GM19328 (cell line): ENCODE measurements around the gene PGGT1B.

Experiments used
- ATAC-seq: cut with Tn5 transposase; IDR thresholded peaks from one replicate; pipeline ENCODE4 v1.9.1; 2021; ENCODE audit warnings: mild to moderate bottlenecking, moderate library complexity; ENCODE audit not compliant: unreplicated experiment

The PGGT1B gene

DNA sequence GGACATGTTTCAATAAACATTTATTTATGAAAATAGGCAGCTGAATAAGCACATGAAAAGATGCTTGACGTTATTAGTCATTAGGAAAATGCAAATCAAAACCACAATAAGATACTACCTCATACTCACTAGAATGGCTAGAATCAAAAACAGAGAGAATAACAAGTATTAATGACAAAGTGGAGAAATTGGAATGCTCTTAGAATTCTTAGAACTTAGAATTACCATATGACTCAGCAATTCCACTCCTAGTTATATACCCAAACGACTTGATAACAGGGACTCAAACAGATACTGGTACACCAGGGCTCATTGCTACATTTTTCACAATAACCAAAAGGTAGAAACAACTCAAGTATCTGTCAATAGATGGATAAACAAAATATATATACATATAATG is 77.9 kb downstream of the PGGT1B start:
- no peak for ATAC-seq

DNA sequence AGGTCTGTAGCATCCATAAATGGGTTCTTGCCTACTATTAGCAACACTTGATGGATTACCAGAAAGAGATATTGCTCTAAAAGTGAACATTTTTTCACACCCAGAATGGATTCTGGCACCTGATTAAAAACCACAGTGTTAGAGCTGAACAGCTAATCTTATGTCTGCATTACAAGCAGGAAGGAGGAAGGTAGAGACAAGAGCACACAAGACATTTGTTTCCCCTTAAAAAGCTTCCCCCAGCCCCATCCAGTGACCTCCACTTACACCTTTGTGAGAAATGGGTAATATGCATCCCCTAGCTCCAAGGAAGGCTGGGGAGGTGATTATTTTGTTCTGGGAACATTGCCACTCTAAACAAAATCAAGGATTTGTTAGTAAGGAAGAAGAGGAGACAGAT is 80.9 kb downstream of the PGGT1B start:
- ATAC-seq: no peak

DNA sequence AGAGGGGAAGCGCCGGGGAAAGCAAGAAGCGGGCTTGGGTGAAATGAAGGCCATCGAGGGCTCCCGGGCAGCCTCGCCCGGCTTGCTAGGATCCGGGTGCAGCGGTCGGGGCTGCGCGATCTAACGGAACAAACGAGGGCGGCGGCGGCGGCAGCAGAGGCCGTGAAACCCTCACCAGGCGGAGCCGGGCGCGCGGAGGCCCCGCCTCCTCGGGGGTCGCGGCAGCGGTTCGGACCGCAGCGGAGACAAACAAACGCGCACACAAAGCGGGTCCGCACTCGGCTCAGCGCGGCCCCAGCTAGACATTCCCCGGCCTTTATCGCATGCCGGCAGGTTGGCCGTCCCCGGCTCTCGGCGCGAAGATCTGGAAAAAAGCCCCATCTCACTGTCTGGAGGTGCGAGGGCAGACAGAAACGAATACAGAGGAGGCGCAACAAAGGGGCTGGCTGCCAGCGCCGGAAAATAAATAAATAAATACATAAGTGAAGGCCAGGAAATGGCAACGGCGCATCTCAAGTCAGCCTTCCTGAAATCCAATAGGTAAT is 82.4 kb downstream of the PGGT1B start:
- ATAC-seq: no peak

DNA sequence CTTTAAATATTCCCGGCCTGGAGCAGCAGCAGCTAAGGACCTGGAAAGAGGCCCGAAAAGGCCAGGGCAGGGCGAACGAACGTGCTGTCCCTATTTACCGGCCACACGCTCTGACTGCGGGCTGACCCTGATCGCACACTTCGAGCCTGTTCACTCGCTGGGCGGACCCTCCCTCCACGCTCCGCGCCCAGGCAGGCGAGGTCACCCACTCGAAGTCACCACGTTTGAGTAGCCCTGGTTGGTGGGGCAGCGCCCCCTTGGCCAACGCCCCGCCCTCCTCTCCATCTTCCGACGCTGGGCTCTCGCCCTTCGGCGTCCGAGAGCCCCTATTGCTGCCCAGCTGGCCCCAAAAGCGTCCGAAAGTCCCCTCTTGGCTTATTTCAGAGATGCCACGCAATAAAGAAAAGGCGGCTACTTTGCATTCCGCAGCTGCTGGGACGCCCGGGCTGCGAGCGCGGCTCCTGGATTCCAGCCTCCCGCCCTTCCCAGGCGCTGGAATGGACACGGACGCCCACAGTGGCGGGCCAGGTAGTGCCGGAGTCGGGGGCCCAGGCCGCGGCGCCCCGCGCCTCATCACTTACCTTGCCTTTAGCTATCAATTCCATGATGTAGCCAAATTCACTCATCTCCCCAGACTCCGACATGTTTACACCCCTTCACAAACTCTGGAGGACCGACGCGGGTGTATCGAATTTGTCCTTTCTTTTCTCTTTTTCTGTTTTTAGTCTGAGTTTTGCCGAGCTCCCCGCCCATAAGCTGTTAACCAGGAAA is 83.1 kb downstream of the PGGT1B start:
- no peak for ATAC-seq

DNA sequence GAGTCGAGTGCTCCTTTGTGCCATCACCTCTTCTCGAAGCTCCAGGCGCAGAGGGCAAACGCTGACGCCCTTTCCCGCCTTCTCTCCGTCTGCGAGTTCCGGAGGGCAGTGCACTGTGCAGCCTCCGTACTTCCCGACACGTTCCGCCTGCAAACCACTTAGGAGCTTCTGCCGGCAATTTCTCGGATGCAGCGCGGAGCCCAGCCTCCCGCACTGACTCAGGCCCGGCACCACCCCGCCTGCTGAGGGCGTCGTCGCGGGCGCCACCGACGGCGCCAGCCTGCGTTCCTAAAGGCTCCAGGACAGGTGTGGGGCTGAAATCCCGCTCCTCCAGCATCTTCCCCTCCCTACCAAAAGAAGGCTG is 83.7 kb downstream of the PGGT1B start:
- ATAC-seq: no peak

DNA sequence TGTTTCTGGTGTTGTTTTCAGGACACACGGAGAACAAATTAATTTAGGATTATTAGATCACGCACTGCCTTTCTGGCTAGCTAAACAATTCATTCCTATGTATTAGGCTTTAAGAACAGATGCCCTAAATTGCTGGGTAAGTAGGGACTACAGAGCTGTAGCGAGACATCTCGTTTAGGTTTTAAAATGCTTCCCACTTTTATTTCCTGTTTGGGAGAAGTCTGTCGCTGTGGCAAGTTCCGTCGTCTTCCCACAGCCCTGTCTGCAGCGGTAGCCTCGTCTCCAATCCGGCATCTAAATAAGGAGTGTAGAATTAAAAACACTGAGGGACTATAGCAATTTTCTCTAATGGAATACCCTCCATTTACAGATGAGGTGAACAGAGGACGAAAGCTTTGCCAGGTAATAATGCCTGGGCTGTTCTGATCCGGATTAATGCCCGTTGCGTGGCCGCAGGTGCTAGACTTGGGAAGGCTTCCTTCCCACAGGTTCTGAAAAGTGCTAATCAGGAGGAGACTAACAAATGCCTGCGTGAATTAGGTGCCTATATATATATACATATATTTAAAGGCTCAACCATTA is 91.7 kb downstream of the PGGT1B start:
- ATAC-seq: no peak

DNA sequence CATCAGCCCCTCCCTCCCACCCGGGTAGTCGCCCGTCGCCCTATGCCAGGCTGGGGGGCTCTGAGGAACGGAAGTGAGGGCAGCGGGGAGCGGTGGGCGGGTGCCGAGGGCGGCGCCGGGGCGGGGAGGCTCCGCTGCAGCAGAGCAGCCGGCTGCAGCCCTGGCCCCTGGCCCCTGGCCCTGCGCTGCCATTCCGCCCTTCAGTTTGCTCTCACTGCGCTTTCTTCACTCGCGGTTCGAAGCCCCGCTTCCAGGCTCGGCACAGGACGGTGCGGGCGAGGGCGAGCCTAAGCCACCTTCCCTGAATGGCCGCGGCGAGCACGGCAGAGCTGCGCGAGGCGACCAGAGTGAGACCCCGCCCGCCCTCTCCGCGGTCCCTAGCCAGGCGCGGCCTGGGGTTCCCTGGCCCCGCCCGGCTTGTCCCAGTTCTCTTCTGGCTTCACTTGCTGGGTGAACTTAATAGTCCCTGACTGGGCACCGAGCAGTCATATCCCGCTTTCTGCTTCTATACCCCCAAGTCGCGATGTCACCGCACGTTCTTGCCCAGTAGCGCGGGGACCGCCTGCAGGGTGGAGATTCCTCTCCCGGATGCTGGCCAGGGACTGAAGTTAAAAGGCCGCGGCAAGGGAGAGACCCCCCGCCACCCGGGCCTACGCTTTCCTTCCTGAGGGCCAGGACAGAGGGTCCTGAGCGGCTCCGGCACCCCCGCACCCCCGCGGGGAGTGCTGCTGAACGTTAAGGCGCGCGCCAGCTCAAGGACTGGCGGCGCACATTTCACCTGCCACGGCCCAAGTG is 92.3 kb downstream of the PGGT1B start:
- ATAC-seq: peak; percentile 48

DNA sequence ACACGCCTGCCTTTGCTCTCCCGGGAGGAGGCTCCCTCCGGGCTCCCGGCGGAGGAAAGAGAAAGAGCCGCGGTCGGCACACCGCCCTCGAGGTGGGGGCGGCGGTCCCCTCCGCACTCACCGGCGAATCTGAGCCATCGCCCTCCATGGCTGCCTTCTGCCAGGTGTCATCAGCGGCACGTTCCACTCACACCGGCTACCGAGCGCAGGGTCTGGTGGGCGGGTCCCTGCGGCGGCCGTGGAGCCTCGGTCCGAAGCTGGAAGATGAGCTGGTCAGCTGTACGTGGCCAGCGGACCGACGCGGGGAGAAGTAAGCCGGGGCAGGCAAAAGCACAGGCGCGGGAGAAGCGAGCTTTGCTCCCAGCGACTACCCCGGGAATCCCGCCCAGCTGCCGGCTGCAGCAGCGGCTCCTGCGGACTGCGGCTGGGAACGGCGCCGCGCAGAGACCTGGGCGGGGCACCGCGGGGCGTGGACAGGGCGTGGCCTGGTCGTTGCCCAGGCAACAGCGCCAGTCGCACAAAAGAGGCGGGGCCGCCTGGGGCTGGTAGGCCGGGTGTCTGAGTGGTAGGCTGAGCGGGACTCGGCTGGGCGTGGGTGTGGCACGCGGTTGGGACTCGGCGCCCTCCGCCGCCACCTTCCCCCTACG is 93.1 kb downstream of the PGGT1B start, which contains the start of gene TRIM36:
TRIM36 (minus strand) TSS at position 422 of the 647 bp plus-strand sequence; CDS start at position 148, 274 bp downstream.
- ATAC-seq: peak; percentile 99

DNA sequence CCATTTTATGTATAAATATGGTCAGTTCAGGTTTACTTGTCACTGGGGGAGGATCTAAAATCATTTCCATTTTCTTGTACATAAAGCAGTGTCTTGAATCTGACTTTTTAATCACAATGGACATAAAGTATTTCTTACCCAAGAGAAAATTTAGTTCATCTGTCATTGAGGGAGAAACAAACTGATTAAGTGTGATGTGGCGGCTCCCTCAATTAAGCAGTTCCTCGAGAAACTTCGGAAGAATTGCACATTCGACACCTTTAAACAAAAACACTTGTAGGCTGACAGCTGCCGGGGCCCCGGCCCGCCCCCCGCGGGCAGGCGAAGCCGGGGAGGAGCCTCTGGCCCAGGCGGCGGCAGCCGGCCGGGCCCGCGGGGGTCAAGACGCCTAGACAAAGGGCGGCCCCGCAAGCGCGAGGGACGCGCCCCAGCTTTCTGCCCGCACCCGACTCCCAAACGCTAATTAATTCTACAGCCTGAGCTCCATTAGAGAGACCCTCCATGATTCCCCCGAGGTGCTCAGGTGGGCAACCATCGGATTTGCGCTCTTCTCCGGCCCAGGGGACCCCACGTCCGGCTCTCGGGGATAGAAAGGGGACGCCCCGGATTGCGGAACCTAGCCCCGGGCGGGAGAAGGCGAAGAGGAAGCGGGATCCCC is 93.7 kb downstream of the PGGT1B start:
- ATAC-seq: no peak

DNA sequence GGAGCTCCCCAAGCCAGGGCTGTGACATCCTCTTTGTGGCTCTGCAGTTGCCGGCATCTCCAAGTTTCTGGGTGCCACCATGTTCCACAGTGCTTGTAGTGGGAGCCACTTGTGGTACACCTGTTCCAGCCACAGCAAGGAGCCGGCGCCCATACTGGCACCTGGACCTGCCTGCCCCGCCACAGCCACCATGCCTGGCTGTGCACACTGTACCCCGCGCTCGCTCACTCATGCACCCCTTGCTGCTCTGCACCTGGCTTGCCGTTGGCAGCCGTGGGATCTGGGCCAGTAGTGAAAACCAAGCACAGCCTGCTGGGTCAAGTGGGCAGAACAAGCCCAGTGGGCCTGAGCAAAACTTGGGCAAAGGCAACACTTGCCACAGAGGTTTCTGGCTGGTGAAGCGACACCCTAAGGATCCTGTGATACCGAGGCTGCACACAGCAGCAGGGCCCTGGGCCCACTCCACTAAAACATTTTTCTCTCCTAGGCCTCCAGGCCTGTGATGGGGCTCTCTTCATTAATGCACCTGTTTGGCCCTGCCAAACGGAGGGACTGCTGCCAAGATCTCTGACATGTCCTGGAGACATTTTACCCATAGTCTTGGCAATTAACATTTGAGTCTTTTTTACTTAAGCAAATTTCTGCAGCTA is 95.8 kb downstream of the PGGT1B start:
- ATAC-seq: no peak

DNA sequence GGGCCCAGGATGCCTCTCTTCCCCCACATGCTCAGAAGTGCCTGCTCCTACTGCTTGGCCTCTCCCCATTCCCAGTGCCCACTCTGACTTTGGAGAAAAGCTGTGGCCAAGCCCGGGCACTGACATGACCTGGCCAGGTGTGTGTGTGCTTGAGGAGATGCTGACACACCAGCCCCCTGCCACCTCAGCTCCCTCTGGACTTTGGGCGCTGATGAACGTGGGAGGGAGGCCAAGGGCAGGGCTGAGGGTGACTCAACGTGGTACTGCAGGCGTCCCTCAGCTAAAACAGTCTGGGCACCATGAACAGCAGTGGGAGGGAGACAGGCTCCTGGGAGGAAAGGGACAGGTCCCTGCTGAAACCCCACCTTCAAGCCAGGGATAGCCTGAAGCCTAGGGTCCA is 96.9 kb downstream of the PGGT1B start:
- no peak for ATAC-seq

DNA sequence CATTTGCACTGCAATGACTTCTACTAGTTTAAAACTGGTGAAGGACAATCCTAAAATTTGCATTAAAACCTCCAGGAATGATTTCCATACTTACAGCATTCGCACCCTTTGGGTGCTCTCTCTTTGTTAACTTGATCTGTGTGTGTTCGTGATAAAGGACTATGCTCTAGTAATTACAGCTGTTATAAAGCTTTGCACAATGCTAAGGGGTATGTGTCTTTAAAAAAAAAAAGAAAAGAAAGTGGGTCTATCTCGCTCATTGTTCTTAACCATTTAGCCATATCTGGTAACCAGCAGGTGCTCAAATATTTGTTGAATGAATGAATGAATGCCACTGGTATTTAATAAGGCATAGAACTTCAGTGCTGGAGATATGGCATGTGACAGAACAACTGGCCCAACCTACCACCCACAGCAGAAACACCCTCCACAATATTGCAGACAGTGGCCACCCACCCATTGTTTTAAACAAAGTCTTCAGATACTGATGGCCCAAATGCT is 101.7 kb downstream of the PGGT1B start:
- ATAC-seq: no peak
